NCI-H69 (cell line): Measurements from ENCODE around the gene TMEM209.
"Not testable (repeated sequence)": the region's sequence is repeated elsewhere in the genome, so short reads cannot be mapped to it uniquely, and the experiment has no call there.

Experiments
- DNase-seq: peaks from one replicate; lab custom pipeline; 2025; lab: John Stamatoyannopoulos, UW

Gene TMEM209

DNA sequence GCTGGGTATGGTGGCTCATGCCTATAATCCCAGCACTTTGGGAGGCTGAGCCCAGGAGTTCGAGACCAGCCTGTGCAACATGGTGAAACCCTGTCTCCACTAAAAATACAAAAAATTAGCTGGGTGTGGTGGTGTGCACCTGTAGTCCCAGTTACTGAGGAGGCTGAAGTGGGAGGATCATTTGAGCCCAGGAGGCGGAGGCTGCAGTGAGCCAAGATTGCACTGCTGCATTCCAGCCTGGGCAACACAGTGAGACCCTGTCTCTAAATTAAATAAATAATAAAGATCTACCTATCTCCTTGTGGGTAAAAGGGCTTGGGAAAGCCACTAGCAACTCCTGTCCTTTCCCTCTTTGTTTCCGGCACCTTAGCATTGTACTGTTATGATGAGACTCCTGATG is 78.4 kb downstream of the TMEM209 start:
- not testable (repeated sequence) for DNase-seq

GRCh38 chr7:130124711-130125110 is 80.5 kb downstream of the TMEM209 start:
- no peak for DNase-seq

DNA sequence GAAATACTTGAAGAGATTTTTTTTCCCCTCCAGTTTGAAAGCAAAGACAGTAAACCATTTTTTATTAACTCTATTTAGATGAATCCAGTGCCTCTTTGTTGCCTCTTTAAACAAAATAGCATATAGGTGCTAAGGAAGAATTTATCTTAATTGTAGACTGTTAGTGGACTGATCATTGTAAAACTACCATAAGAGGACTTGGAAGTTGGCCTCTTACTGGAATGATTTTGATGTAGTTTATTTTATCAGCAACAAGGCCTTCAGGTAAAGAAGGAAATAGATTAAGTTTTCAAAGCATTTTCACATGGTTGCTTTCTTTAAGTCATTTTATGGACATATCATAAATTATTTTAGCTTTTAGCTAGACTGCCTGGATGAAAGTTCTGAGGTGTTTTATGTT is 81.7 kb downstream of the TMEM209 start:
- no peak for DNase-seq

- DNase-seq: no peak
Measured at GRCh38 chr7:130118801-130119200, 86.4 kb downstream of the TMEM209 start.

DNA sequence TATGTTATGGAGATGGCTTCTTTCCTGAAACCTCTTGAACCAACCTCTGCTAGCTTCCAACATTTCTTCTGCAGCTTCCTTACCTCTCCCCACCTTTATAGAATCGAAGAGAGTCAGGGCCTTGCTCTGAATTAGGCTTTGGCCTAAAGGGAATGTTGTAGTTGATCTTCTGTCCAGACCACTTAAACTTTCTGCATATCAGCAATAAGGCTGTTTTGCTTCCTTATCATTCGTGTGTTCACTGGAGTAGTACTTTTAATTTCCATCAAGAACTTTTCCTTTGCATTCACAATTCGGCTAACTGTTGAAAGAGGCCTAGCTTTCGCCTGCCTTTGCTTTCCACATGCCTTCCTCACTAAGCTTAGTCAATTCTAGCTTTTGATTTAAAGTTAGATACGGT is 86.9 kb downstream of the TMEM209 start:
- no peak for DNase-seq

- DNase-seq: no peak
Measured at GRCh38 chr7:130114776-130115175, 90.4 kb downstream of the TMEM209 start.
